T-cell (primary cell): ENCODE results near the gene MFSD11. TPM values are rescaled to one million over a fixed set of nuclear protein-coding genes. Genes with fewer than 3 reads are reported as not detected.
"Not testable (repeated sequence)": the region's sequence is repeated elsewhere in the genome, so short reads cannot be mapped to it uniquely, and the experiment has no call there.

Experiments used
- ATAC-seq, 4 experiments: fragments of 200-7000 bp in 3 of 4; fragments of 150-1000 bp in 1 of 4; cut with Tn5 transposase; replicated peaks in 1 of 4; 1 replicate in 3 of 4; 2 replicates in 1 of 4; pipeline ENCODE4 v1.10.0; 2021; ENCODE audit warnings: moderate library complexity in 3 of 4, mild to moderate bottlenecking in 2 of 4, moderate number of reproducible peaks in 1 of 4
- CTCF ChIA-PET, 2 donors: fragments of 300-600 bp; sonication (Branson Sonifier 250); formaldehyde crosslinking; loops; one replicate each; lab custom pipeline; 2022; ENCODE audit warnings: antibody characterized with exemption in 2 of 2; lab: Charles Lee
- POLR2A ChIA-PET, 2 donors: fragments of 300-600 bp; sonication (Branson Sonifier 250); formaldehyde crosslinking; loops; one replicate each; lab custom pipeline; 2022; ENCODE audit warnings: antibody characterized with exemption in 2 of 2; lab: Charles Lee
- DNase-seq, 35 experiments: peaks; one replicate each; pipeline versions ENCODE4 v3.0.0 to v3.0.0-alpha.2; 2013 to 2023
- H3K27ac ChIP-seq: one replicate; pipeline ENCODE4 v1.5.1; 2013; ENCODE audit warnings: low read length
- H3K27me3 ChIP-seq, 2 experiments: replicated peaks in 1 of 2; 1 replicate in 1 of 2; 2 replicates in 1 of 2; pipeline versions ENCODE4 v1.6.1 to v1.7.0; 2013; ENCODE audit warnings: low read length in 1 of 2, mixed read lengths in 1 of 2; ENCODE audit not compliant: control insufficient read depth in 2 of 2, insufficient read depth in 2 of 2; ENCODE audit errors: extremely low read depth in 1 of 2
- H3K36me3 ChIP-seq, 2 donors: 1 replicate in 1 of 2; 2 replicates in 1 of 2; pipeline versions ENCODE4 v1.6.1 to v1.7.0; 2013; ENCODE audit warnings: low read length in 1 of 2; ENCODE audit not compliant: control insufficient read depth in 2 of 2, insufficient read depth in 1 of 2; ENCODE audit errors: extremely low read depth in 1 of 2
- H3K4me1 ChIP-seq, 2 experiments: 1 replicate in 1 of 2; 2 replicates in 1 of 2; pipeline versions ENCODE4 v1.6.1 to v1.7.0; 2013; ENCODE audit warnings: low read length in 2 of 2, mixed read lengths in 1 of 2; ENCODE audit not compliant: insufficient read depth in 2 of 2, control insufficient read depth in 1 of 2; ENCODE audit errors: extremely low read depth in 1 of 2
- H3K4me3 ChIP-seq, 2 donors: 1 replicate in 1 of 2; 2 replicates in 1 of 2; pipeline versions ENCODE4 v1.5.1 to v1.7.0; 2013; ENCODE audit warnings: mild to moderate bottlenecking in 2 of 2, low read length in 1 of 2, moderate library complexity in 1 of 2; ENCODE audit not compliant: control insufficient read depth in 1 of 2; ENCODE audit errors: extremely low read depth in 1 of 2
- H3K9me3 ChIP-seq: 2 replicates; pipeline ENCODE4 v1.7.0; 2013
- H3K27ac Mint-ChIP-seq, 2 donors: one replicate each; pipeline ENCODE4 v1.8.0; 2020 to 2021; ENCODE audit warnings: mild to moderate bottlenecking in 2 of 2, mixed read lengths in 2 of 2
- H3K27me3 Mint-ChIP-seq, 2 donors: one replicate each; pipeline ENCODE4 v1.8.0; 2021 to 2022; ENCODE audit warnings: mixed read lengths in 2 of 2
- H3K36me3 Mint-ChIP-seq: one replicate; pipeline ENCODE4 v1.8.0; 2021; ENCODE audit warnings: mixed read lengths
- H3K4me1 Mint-ChIP-seq, 3 donors: one replicate each; pipeline ENCODE4 v1.8.0; 2020 to 2022; ENCODE audit warnings: mixed read lengths in 3 of 3, mild to moderate bottlenecking in 1 of 3
- H3K4me3 Mint-ChIP-seq, 3 donors: one replicate each; pipeline ENCODE4 v1.8.0; 2020 to 2022; ENCODE audit warnings: mild to moderate bottlenecking in 3 of 3, mixed read lengths in 3 of 3, moderate library complexity in 3 of 3
- H3K9me3 Mint-ChIP-seq, 3 donors: one replicate each; pipeline ENCODE4 v1.8.0; 2020 to 2022; ENCODE audit warnings: mixed read lengths in 3 of 3
- WGBS: methylation state at CpG from one replicate; pipeline ENCODE4 v1.1.5; 2013; ENCODE audit warnings: missing lambda C conversion rate; ENCODE audit not compliant: insufficient coverage; 5-methylcytosine and 5-hydroxymethylcytosine counted together
- total RNA-seq, 35 experiments: library from RNA in 6 of 35; stranded (reverse) in 6 of 35; fragments of 120-200 nt in 1 of 35; gene quantifications; one replicate each; pipeline versions ENCODE4 v1.2.1 to v1.2.4 and lab custom pipeline; 2013 to 2026

Gene MFSD11
- total RNA-seq, 5 donors from 2014 or later (not counting 1 experiment from before 2014, with no cell fraction given), result 30.5 to 41.5 (median 34.6) TPM

- Histone ChIP-seq H3K4me1 (peaks cover 0 to 27% of the 10 kb centered on the region in 2 experiments), H3K4me3 (no peak overlapping the region), H3K27ac (no peak overlapping the region), H3K9me3 (no peaks in the 10 kb centered on the region), H3K27me3 (peaks cover 0 to 9% of the 10 kb centered on the region in 2 experiments), H3K36me3 (peaks cover 0 to 4% of the 10 kb centered on the region in 2 donors)
- ATAC-seq, result no peak
- POLR2A ChIA-PET, result interaction anchor here in 1 of 2 donors (0.6 kb wide), 1 partner anchor 15 kb away, joined by 9 read pairs; no protein-coding TSS in a partner anchor
- no peaks in the 10 kb centered on the region for H3K27me3 Mint-ChIP-seq
- peaks cover 3 to 21% (median 15%) of the 10 kb centered on the region in 3 donors for H3K4me1 Mint-ChIP-seq
- 89% methylated on average over 7 of the region's 14 CpGs for WGBS
- no peak for DNase-seq
- H3K9me3 Mint-ChIP-seq, result no peaks in the 10 kb centered on the region
- CTCF ChIA-PET, result interaction anchor here (0.6 to 0.8 kb wide), 3 partner anchors 27 to 372 kb away, joined by 3 to 11 read pairs (median 3); no protein-coding TSS in a partner anchor
- no peaks in the 10 kb centered on the region for H3K36me3 Mint-ChIP-seq
- peak overlapping the region in 1 of 3 donors; percentile 70 for H3K4me3 Mint-ChIP-seq
- no peak overlapping the region for H3K27ac Mint-ChIP-seq
Observed at GRCh38 chr17:76707985-76708807, 29.7 kb upstream of the MFSD11 start.

- ChIA-PET CTCF (interaction anchor here in 1 of 2 donors (0.8 kb wide), 1 partner anchor 28 kb away, joined by 3 read pairs; no protein-coding TSS in a partner anchor), POLR2A (no interaction called here)
- H3K27me3 Mint-ChIP-seq, result no peaks in the 10 kb centered on the region
- no peaks in the 10 kb centered on the region for H3K9me3 Mint-ChIP-seq
- peaks cover 0 to 15% of the 10 kb centered on the region in 2 donors for H3K36me3 ChIP-seq
- no peak overlapping the region for H3K27ac ChIP-seq
- H3K36me3 Mint-ChIP-seq, result peaks cover 6% of the 10 kb centered on the region
- peak overlapping the region in 1 of 2 donors; percentile 34 for H3K27ac Mint-ChIP-seq
- peaks cover 4 to 36% of the 10 kb centered on the region in 2 experiments for H3K4me1 ChIP-seq
- no peak overlapping the region for H3K4me3 ChIP-seq
- peak overlapping the region; percentile 64 to 75 (median 70) for H3K4me3 Mint-ChIP-seq
- H3K4me1 Mint-ChIP-seq, result peaks cover 14 to 32% (median 25%) of the 10 kb centered on the region in 3 donors
- WGBS, result 94% methylated on average over 23 of the region's 29 CpGs
- H3K27me3 ChIP-seq, result peaks cover 0 to 9% of the 10 kb centered on the region in 2 experiments
- DNase-seq (no peak), ATAC-seq (no peak)
- no peaks in the 10 kb centered on the region for H3K9me3 ChIP-seq
Observed at GRCh38 chr17:76709077-76709950, 28.6 kb upstream of the MFSD11 start.

GRCh38 chr17:76709951-76710862, 27.7 kb upstream of the MFSD11 start:
- 24% methylated on average over 16 of the region's 79 CpGs for WGBS
- peaks cover 10% of the 10 kb centered on the region for H3K36me3 Mint-ChIP-seq
- H3K27me3 Mint-ChIP-seq, H3K9me3 ChIP-seq, H3K27me3 ChIP-seq, H3K9me3 Mint-ChIP-seq, POLR2A ChIA-PET, H3K27ac ChIP-seq: not testable (repeated sequence)
- H3K4me3 Mint-ChIP-seq, result peak overlapping the region; percentile 64 to 75 (median 70)
- H3K4me1 Mint-ChIP-seq, result peaks cover 23 to 38% (median 30%) of the 10 kb centered on the region in 3 donors
- H3K36me3 ChIP-seq, result peaks cover 0 to 16% of the 10 kb centered on the region in 2 donors
- peak overlapping the region; percentile 1 to 34 for H3K4me3 ChIP-seq
- peak in 1 of 35 experiments; percentile 42 for DNase-seq
- CTCF ChIA-PET, result interaction anchor here in 1 of 2 donors (0.6 kb wide), 1 partner anchor 963 kb away, joined by 3 read pairs; no protein-coding TSS in a partner anchor
- peak; percentile 27 to 51 (median 38) for ATAC-seq
- H3K27ac Mint-ChIP-seq, result peak overlapping the region in 1 of 2 donors; percentile 34
- H3K4me1 ChIP-seq, result peaks cover 5 to 44% of the 10 kb centered on the region in 2 experiments

GRCh38 chr17:76710863-76711611, 26.9 kb upstream of the MFSD11 start, which contains the start of gene MXRA7:
Gene MXRA7 (minus strand): TSS chr17:76710965. CDS start chr17:76710946, 19 bp downstream.
- ChIA-PET POLR2A (no interaction called here), CTCF (interaction anchor here (0.6 to 1.2 kb wide), 2 partner anchors 16 to 963 kb away, joined by 3 to 4 read pairs; partner anchors contain the start of gene METTL23 (in 1 of the 2))
- H3K27me3 ChIP-seq, result peaks cover 0 to 9% of the 10 kb centered on the region in 2 experiments
- Mint-ChIP-seq H3K27ac (peak within 1 kb of the TSS; percentile 19 to 34), H3K36me3 (peaks cover 14% of the 10 kb centered on the region), H3K9me3 (no peaks in the 10 kb centered on the region), H3K4me1 (peaks cover 31 to 46% (median 38%) of the 10 kb centered on the region in 3 donors), H3K27me3 (no peaks in the 10 kb centered on the region), H3K4me3 (peak within 1 kb of the TSS; percentile 64 to 75 (median 70))
- H3K4me3 ChIP-seq, result peak within 1 kb of the TSS; percentile 5 to 34
- H3K27ac ChIP-seq, result no peak within 1 kb of the TSS
- no peaks in the 10 kb centered on the region for H3K9me3 ChIP-seq
- H3K36me3 ChIP-seq, result peaks cover 2 to 24% of the 10 kb centered on the region in 2 donors
- DNase-seq (peak in 27 of 35 experiments; percentile 7 to 75 (median 44)), ATAC-seq (peak; percentile 66 to 79 (median 76))
- H3K4me1 ChIP-seq, result peaks cover 11 to 53% of the 10 kb centered on the region in 2 experiments
- 21% methylated on average over 26 of the region's 56 CpGs for WGBS

- ATAC-seq, H3K4me3 ChIP-seq, H3K27me3 ChIP-seq, H3K9me3 ChIP-seq, H3K27ac Mint-ChIP-seq, DNase-seq, H3K27me3 Mint-ChIP-seq, H3K9me3 Mint-ChIP-seq, H3K27ac ChIP-seq, H3K4me3 Mint-ChIP-seq, POLR2A ChIA-PET: not testable (repeated sequence)
- Histone ChIP-seq H3K36me3 (peaks cover 2 to 37% of the 10 kb centered on the region in 2 donors), H3K4me1 (peaks cover 11 to 64% of the 10 kb centered on the region in 2 experiments)
- WGBS, result 100% methylated on average over 1 of the region's 7 CpGs
- H3K4me1 Mint-ChIP-seq, result peaks cover 38 to 57% (median 50%) of the 10 kb centered on the region in 3 donors
- CTCF ChIA-PET, result interaction anchor here (0.6 to 2.3 kb wide), 6 partner anchors 15 to 259 kb away, joined by 3 to 8 read pairs (median 4); partner anchors contain the start of genes METTL23 (in 1 of the 2), MFSD11 (in 1 of the 2) and UBE2O (in 1 of the 2)
- peaks cover 23% of the 10 kb centered on the region for H3K36me3 Mint-ChIP-seq
Observed at GRCh38 chr17:76712321-76712720, 25.6 kb upstream of the MFSD11 start.
